Thoracic aorta (tissue), 2 donors: ENCODE measurements around the gene SLC26A5. TPM values are rescaled to one million over a fixed set of nuclear protein-coding genes. Genes with fewer than 3 reads are reported as not detected.
A peak's percentile ranks its signal among the peaks of the same experiment; 100 is the strongest.
"Not testable (repeated sequence)": the region's sequence is repeated elsewhere in the genome, so short reads cannot be mapped to it uniquely, and the experiment has no call there.

ENCODE experiments used
- ATAC-seq: fragments of 150-250 bp; one replicate; pipeline ENCODE4 v1.8.0; 2017; ENCODE audit warnings: low read depth; ENCODE audit not compliant: insufficient number of reproducible peaks, low FRiP score
- DNase-seq: peaks from one replicate; pipeline ENCODE4 v3.0.0-alpha.2; 2020; ENCODE audit warnings: low spot score
- H3K27ac ChIP-seq, 2 donors: fragments of 200-600 bp; sonication (generic); 1 replicate in 1 of 2; 2 replicates in 1 of 2; pipeline ENCODE4 v1.5.1; 2016; ENCODE audit warnings: mild to moderate bottlenecking in 2 of 2, moderate library complexity in 2 of 2
- H3K27me3 ChIP-seq: fragments of 200-600 bp; sonication (generic); replicated peaks from 2 replicates; pipeline ENCODE4 v1.6.0; 2016; ENCODE audit warnings: mild to moderate bottlenecking; ENCODE audit not compliant: insufficient read depth
- H3K36me3 ChIP-seq: fragments of 200-600 bp; sonication (generic); one replicate; pipeline ENCODE4 v1.5.1; 2016
- H3K4me1 ChIP-seq, 2 donors: fragments of 200-600 bp; sonication (generic); 1 replicate in 1 of 2; 2 replicates in 1 of 2; pipeline versions ENCODE4 v1.5.1 to v1.6.0; 2016; ENCODE audit warnings: low read depth in 2 of 2, mild to moderate bottlenecking in 1 of 2; ENCODE audit not compliant: control insufficient read depth in 1 of 2
- H3K4me3 ChIP-seq: fragments of 200-600 bp; sonication (generic); 2 replicates; pipeline ENCODE4 v1.5.1; 2016; ENCODE audit warnings: mild to moderate bottlenecking
- H3K9me3 ChIP-seq: fragments of 200-600 bp; sonication (generic); 2 replicates; pipeline ENCODE4 v1.5.1; 2016
- total RNA-seq, 2 donors: library from RNA; depleted of rRNA; stranded (reverse); fragments of >200 nt; gene quantifications; one replicate each; pipeline versions ENCODE4 v1.1.0 to v1.2.3, GENCODE V29; 2016
- TF ChIP-seq, protein P1 (sequence below): fragments of 200-600 bp; sonication (generic); IDR thresholded peaks from one replicate; pipeline ENCODE4 v1.5.1; 2019; ENCODE audit warnings: antibody characterized with exemption

The SLC26A5 gene, protein sequence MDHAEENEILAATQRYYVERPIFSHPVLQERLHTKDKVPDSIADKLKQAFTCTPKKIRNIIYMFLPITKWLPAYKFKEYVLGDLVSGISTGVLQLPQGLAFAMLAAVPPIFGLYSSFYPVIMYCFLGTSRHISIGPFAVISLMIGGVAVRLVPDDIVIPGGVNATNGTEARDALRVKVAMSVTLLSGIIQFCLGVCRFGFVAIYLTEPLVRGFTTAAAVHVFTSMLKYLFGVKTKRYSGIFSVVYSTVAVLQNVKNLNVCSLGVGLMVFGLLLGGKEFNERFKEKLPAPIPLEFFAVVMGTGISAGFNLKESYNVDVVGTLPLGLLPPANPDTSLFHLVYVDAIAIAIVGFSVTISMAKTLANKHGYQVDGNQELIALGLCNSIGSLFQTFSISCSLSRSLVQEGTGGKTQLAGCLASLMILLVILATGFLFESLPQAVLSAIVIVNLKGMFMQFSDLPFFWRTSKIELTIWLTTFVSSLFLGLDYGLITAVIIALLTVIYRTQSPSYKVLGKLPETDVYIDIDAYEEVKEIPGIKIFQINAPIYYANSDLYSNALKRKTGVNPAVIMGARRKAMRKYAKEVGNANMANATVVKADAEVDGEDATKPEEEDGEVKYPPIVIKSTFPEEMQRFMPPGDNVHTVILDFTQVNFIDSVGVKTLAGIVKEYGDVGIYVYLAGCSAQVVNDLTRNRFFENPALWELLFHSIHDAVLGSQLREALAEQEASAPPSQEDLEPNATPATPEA
- total RNA-seq: not detected

DNA sequence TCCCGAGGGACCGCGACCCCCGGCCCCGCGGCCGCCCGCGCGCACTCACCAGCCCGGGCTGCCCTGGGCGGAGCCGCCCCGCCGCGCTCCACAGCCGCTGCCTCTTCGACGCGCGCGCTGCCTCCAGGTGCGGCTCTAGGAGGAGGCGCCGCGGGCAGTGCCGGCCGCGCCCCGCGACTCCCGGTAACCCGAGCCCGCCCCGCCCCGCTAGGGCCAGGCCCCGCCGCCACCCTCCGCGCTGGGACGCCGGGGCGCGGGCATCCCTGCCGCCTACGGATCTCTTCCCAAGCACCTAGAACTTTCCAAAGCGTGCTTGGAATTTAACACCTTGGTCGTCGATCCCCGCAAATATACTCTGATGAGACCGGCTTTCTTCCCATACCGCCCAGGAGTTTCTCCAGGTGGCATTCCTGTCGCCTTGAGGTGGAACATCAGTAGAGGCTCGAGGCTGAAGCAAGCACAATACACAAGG lies at the start of gene SLC26A5:
TSS of gene SLC26A5 (minus strand) at position 159 of the 472 bp plus-strand sequence. CDS start 24,693 bp downstream, outside the sequence.
- H3K36me3 ChIP-seq: no peaks in the 10 kb centered on the region
- H3K9me3 ChIP-seq: no peaks in the 10 kb centered on the region
- ATAC-seq: no peak
- no peak for DNase-seq
- H3K4me3 ChIP-seq: peak within 1 kb of the TSS; percentile 67
- H3K4me1 ChIP-seq: peaks cover 8 to 10% of the 10 kb centered on the region in 2 donors
- H3K27ac ChIP-seq: no peak within 1 kb of the TSS
- H3K27me3 ChIP-seq: no peaks in the 10 kb centered on the region
- TF ChIP-seq, protein P1, sequence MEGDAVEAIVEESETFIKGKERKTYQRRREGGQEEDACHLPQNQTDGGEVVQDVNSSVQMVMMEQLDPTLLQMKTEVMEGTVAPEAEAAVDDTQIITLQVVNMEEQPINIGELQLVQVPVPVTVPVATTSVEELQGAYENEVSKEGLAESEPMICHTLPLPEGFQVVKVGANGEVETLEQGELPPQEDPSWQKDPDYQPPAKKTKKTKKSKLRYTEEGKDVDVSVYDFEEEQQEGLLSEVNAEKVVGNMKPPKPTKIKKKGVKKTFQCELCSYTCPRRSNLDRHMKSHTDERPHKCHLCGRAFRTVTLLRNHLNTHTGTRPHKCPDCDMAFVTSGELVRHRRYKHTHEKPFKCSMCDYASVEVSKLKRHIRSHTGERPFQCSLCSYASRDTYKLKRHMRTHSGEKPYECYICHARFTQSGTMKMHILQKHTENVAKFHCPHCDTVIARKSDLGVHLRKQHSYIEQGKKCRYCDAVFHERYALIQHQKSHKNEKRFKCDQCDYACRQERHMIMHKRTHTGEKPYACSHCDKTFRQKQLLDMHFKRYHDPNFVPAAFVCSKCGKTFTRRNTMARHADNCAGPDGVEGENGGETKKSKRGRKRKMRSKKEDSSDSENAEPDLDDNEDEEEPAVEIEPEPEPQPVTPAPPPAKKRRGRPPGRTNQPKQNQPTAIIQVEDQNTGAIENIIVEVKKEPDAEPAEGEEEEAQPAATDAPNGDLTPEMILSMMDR: no peak

DNA sequence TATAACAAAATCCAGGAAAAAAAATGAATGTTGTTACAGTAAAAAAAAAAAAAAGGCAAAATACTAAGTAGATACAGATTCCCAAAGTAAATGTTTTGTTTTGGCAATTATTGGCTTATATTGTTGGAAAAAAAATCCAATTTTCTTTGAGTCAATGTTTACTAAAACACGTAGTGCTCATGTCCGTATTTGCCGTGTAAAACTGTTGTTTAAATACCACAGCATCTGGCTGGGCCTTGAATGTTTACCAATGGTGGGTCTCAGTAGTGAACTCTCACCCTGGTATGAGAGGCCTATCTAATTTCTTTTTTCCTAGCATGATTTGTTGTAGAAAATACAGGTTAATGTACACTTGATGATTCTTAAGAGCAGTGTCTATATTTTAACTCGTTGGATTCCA lies 41.4 kb upstream of the SLC26A5 start:
- ATAC-seq (no peak), DNase-seq (no peak)
- TF ChIP-seq, protein P1: no peak
- no peaks in the 10 kb centered on the region for H3K27me3 ChIP-seq
- H3K4me1 ChIP-seq: no peaks in the 10 kb centered on the region
- no peaks in the 10 kb centered on the region for H3K9me3 ChIP-seq
- H3K4me3 ChIP-seq: no peak overlapping the region
- no peak overlapping the region for H3K27ac ChIP-seq
- H3K36me3 ChIP-seq: no peaks in the 10 kb centered on the region

DNA sequence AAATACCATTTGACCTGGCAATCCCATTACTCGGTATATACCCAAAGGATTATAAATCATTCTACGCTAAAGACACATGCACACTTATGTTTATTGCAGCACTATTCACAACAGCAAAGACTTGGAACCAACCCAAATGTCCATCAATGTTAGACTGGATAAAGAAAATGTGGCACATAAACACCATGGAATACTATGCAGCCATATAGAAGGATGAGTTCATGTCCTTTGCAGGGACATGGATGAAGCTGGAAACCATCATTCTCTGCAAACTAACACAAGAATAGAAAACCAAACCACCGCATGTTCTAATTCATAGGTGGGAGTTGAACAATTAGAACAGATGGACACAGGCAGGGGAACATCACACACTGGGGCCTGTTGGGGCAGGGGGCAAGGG lies 40.9 kb upstream of the SLC26A5 start:
- H3K27me3 ChIP-seq, H3K4me3 ChIP-seq, DNase-seq, H3K4me1 ChIP-seq, H3K36me3 ChIP-seq, H3K9me3 ChIP-seq, ATAC-seq, H3K27ac ChIP-seq: not testable (repeated sequence)

DNA sequence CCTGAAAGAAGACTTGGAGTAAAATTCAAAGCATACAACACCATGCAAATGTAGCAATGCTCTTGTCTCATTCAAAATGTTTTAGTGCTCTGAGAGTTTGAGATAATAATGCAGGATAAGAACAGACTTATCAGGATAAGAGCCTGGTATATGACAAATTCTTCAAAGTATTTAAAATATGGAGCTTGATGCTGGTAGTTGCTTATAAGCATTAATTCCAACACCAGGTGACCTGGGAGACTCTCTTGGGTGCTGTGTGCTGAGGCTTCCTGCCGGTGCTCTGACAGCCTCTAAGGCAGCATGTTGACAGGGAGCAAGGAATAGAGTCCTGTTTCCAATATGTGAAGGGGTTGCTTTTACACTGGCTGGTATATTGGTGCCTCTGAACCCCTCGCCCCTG lies 34.8 kb upstream of the SLC26A5 start:
- Histone ChIP-seq H3K9me3 (no peaks in the 10 kb centered on the region), H3K4me3 (no peak overlapping the region), H3K4me1 (no peaks in the 10 kb centered on the region), H3K36me3 (no peaks in the 10 kb centered on the region), H3K27me3 (no peaks in the 10 kb centered on the region), H3K27ac (no peak overlapping the region)
- DNase-seq (no peak), ATAC-seq (no peak)
- TF ChIP-seq, protein P1: no peak

DNA sequence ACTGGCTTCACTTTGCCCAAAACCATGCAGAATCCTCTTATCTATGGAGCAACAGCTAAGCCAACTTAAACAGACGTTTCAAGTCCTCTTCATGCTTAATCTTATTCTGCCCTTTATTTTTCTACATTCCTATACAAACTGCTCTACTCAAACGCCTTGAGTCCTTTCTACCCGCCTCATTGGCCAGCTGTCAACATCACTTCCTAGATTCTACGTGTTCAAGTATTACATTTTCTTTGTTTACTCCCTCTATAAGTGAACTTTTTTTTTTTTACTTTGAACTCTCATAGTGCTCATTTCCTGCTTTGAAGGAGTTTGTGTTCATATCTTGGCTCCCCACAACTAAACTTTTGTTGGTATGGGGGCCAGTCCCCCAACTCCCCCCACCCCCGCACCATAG lies 28.9 kb upstream of the SLC26A5 start:
- Histone ChIP-seq H3K9me3 (no peaks in the 10 kb centered on the region), H3K4me1 (no peaks in the 10 kb centered on the region), H3K27ac (no peak overlapping the region), H3K27me3 (no peaks in the 10 kb centered on the region), H3K4me3 (no peak overlapping the region), H3K36me3 (no peaks in the 10 kb centered on the region)
- no peak for DNase-seq
- no peak for ATAC-seq
- TF ChIP-seq, protein P1: no peak
